Measurements from ENCODE around the gene SMYD1.
"Not testable (repeated sequence)": the region's sequence is repeated elsewhere in the genome, so short reads cannot be mapped to it uniquely, and the experiment has no call there.

SMYD1 gene

GRCh38 chr2:88067598-88067997, at the start of gene SMYD1:
Gene SMYD1 (plus strand): TSS chr2:88067825. CDS start chr2:88067865, 40 bp downstream.
- no peaks in the 10 kb centered on the region for H3K27me3 ChIP-seq (ENCODE audit: control insufficient read depth, insufficient read depth, low read length)
- no peak within 1 kb of the TSS for H3K4me3 ChIP-seq (ENCODE audit: low read length)
- no peak within 1 kb of the TSS for H3K27ac ChIP-seq (ENCODE audit: low read length)
- H3K9me3 ChIP-seq (ENCODE audit: control insufficient read depth, insufficient read depth, low read length) = no peaks in the 10 kb centered on the region
- DNase-seq (ENCODE audit: low read depth, low spot score) = no peak
- no peaks in the 10 kb centered on the region for H3K36me3 ChIP-seq (ENCODE audit: control insufficient read depth, insufficient read depth, low read length)
- no peaks in the 10 kb centered on the region for H3K4me1 ChIP-seq (ENCODE audit: control insufficient read depth, insufficient read depth, low read length)
- no CpG with 5 or more reads among the region's 8 CpGs for WGBS (ENCODE audit: insufficient coverage, insufficient read length)

- H3K4me3 ChIP-seq (ENCODE audit: low read length); H3K36me3 ChIP-seq (ENCODE audit: control insufficient read depth, insufficient read depth, low read length); H3K27me3 ChIP-seq (ENCODE audit: control insufficient read depth, insufficient read depth, low read length); H3K27ac ChIP-seq (ENCODE audit: low read length); H3K9me3 ChIP-seq (ENCODE audit: control insufficient read depth, insufficient read depth, low read length); H3K4me1 ChIP-seq (ENCODE audit: control insufficient read depth, insufficient read depth, low read length); DNase-seq (ENCODE audit: low read depth, low spot score): not testable (repeated sequence)
- no CpG with 5 or more reads among the region's 11 CpGs for WGBS (ENCODE audit: insufficient coverage, insufficient read length)
Observed at GRCh38 chr2:88018077-88018805, 49.4 kb upstream of the SMYD1 start.

DNA sequence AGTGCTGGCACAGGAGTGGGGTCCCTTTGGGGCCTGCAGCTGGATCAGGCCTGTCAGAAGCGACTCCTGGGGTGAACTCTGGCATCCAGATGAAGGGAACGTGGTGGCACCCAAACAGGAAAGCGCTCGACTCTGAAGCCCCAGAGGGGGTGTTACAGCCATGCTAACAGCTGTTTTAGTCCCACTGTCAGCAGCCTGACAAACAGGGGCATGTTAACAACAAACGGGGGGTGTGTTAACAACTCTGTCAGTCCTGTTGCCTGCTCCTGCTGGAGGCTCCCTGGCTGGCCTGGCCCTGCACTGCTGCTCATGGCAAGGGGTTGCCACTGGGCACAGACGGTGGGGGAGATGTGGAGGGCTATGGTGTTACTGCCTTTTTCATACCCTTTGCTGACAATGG, 48.7 kb upstream of the SMYD1 start:
- Histone ChIP-seq H3K27ac (ENCODE audit: low read length) (no peak overlapping the region), H3K36me3 (ENCODE audit: control insufficient read depth, insufficient read depth, low read length) (no peaks in the 10 kb centered on the region)
- no CpG with 5 or more reads among the region's 6 CpGs for WGBS (ENCODE audit: insufficient coverage, insufficient read length)

GRCh38 chr2:88019985-88020384, 47.6 kb upstream of the SMYD1 start:
- DNase-seq (ENCODE audit: low read depth, low spot score) = no peak
- Histone ChIP-seq H3K4me3 (ENCODE audit: low read length) (no peak overlapping the region), H3K27ac (ENCODE audit: low read length) (no peak overlapping the region), H3K9me3 (ENCODE audit: control insufficient read depth, insufficient read depth, low read length) (no peaks in the 10 kb centered on the region), H3K36me3 (ENCODE audit: control insufficient read depth, insufficient read depth, low read length) (no peaks in the 10 kb centered on the region), H3K27me3 (ENCODE audit: control insufficient read depth, insufficient read depth, low read length) (no peaks in the 10 kb centered on the region), H3K4me1 (ENCODE audit: control insufficient read depth, insufficient read depth, low read length) (peaks cover 8% of the 10 kb centered on the region)
- no CpG with 5 or more reads among the region's 3 CpGs for WGBS (ENCODE audit: insufficient coverage, insufficient read length)

More for the DNA sequence above, 48.7 kb upstream of the SMYD1 start:
- Histone ChIP-seq H3K4me1 (ENCODE audit: control insufficient read depth, insufficient read depth, low read length) (peaks cover 8% of the 10 kb centered on the region), H3K4me3 (ENCODE audit: low read length) (no peak overlapping the region), H3K27me3 (ENCODE audit: control insufficient read depth, insufficient read depth, low read length) (no peaks in the 10 kb centered on the region), H3K9me3 (ENCODE audit: control insufficient read depth, insufficient read depth, low read length) (no peaks in the 10 kb centered on the region)
- no peak for DNase-seq (ENCODE audit: low read depth, low spot score)

GRCh38 chr2:88022669-88022921, 45.0 kb upstream of the SMYD1 start:
- H3K9me3 ChIP-seq (ENCODE audit: control insufficient read depth, insufficient read depth, low read length) = no peaks in the 10 kb centered on the region
- DNase-seq (ENCODE audit: low read depth, low spot score) = no peak
- no CpG with 5 or more reads among the region's 5 CpGs for WGBS (ENCODE audit: insufficient coverage, insufficient read length)
- H3K36me3 ChIP-seq (ENCODE audit: control insufficient read depth, insufficient read depth, low read length) = no peaks in the 10 kb centered on the region
- H3K27ac ChIP-seq (ENCODE audit: low read length) = no peak overlapping the region
- peaks cover 6% of the 10 kb centered on the region; the same call in 1 of the 2 replicates for H3K4me1 ChIP-seq (ENCODE audit: control insufficient read depth, insufficient read depth, low read length)
- no peaks in the 10 kb centered on the region for H3K27me3 ChIP-seq (ENCODE audit: control insufficient read depth, insufficient read depth, low read length)
- H3K4me3 ChIP-seq (ENCODE audit: low read length) = no peak overlapping the region

DNA sequence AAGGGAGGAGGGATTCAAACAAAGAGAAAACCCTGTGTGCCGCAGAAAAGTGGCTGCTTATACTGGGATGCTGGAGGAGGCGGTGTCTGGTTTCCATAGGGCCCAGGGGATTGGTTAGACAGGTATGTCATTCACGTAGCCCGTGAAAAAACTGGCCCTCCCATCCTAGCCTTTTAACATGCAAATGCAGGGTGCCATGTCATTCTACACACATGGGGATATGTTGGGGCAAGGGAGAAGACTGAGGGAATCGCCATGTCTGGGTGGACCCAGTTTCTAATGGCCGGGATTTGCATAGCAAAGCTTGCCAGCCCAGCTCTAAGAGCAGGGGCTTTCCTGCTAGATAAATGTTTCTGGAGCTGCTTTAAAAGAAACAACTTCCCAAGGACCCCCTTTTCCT, 43.1 kb upstream of the SMYD1 start:
- H3K27me3 ChIP-seq (ENCODE audit: control insufficient read depth, insufficient read depth, low read length) = no peaks in the 10 kb centered on the region
- WGBS (ENCODE audit: insufficient coverage, insufficient read length) = no CpG with 5 or more reads among the region's 6 CpGs
- no peaks in the 10 kb centered on the region for H3K9me3 ChIP-seq (ENCODE audit: control insufficient read depth, insufficient read depth, low read length)
- H3K4me1 ChIP-seq (ENCODE audit: control insufficient read depth, insufficient read depth, low read length) = peaks cover under 1% of the 10 kb centered on the region; the same call in 1 of the 2 replicates
- H3K4me3 ChIP-seq (ENCODE audit: low read length) = no peak overlapping the region
- DNase-seq (ENCODE audit: low read depth, low spot score) = peak; percentile 81
- H3K36me3 ChIP-seq (ENCODE audit: control insufficient read depth, insufficient read depth, low read length) = no peaks in the 10 kb centered on the region
- no peak overlapping the region for H3K27ac ChIP-seq (ENCODE audit: low read length)

DNA sequence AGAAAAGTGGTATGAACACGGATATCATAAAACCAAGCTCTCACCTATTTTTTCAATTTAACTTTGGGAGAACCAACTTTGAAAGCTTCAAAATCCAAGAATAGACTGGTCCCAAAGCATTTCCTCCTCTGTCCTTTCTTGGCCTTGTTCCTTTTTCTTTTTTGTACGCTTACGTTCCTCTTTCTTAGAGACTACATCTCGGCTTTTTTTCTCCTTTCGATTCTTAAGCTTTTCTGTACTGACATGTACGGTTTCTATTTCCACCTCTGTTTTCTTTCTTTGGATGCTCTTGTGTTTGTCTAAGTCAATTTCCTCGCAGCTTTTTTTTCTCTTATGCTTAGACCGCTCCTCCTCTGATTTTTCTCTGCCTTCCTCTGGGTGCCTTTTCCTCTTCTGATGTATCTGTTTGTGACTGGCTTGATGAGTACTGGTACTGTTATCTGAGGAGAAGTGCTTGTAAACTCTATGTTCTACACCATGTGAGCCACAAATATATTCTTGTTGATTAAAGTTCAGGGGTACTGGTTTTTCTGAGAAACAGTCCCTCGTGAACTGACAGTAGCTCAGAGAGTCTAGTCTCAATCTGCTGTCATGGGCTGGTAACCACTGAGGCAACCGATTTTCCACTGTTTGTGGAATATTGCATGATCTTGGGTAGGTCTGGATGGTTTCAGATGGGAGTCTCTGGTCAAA, 39.8 kb upstream of the SMYD1 start:
- Histone ChIP-seq H3K36me3 (ENCODE audit: control insufficient read depth, insufficient read depth, low read length) (no peaks in the 10 kb centered on the region), H3K27me3 (ENCODE audit: control insufficient read depth, insufficient read depth, low read length) (no peaks in the 10 kb centered on the region), H3K27ac (ENCODE audit: low read length) (no peak overlapping the region), H3K9me3 (ENCODE audit: control insufficient read depth, insufficient read depth, low read length) (no peaks in the 10 kb centered on the region), H3K4me3 (ENCODE audit: low read length) (no peak overlapping the region), H3K4me1 (ENCODE audit: control insufficient read depth, insufficient read depth, low read length) (no peaks in the 10 kb centered on the region)
- DNase-seq (ENCODE audit: low read depth, low spot score) = no peak
- no CpG with 5 or more reads among the region's 10 CpGs for WGBS (ENCODE audit: insufficient coverage, insufficient read length)

GRCh38 chr2:88028931-88029330, 38.7 kb upstream of the SMYD1 start:
- WGBS (ENCODE audit: insufficient coverage, insufficient read length) = no CpG with 5 or more reads among the region's 4 CpGs
- no peaks in the 10 kb centered on the region for H3K36me3 ChIP-seq (ENCODE audit: control insufficient read depth, insufficient read depth, low read length)
- no peak overlapping the region for H3K4me3 ChIP-seq (ENCODE audit: low read length)
- H3K27ac ChIP-seq (ENCODE audit: low read length) = no peak overlapping the region
- H3K4me1 ChIP-seq (ENCODE audit: control insufficient read depth, insufficient read depth, low read length) = no peaks in the 10 kb centered on the region
- no peaks in the 10 kb centered on the region for H3K27me3 ChIP-seq (ENCODE audit: control insufficient read depth, insufficient read depth, low read length)
- DNase-seq (ENCODE audit: low read depth, low spot score) = no peak
- H3K9me3 ChIP-seq (ENCODE audit: control insufficient read depth, insufficient read depth, low read length) = no peaks in the 10 kb centered on the region

DNA sequence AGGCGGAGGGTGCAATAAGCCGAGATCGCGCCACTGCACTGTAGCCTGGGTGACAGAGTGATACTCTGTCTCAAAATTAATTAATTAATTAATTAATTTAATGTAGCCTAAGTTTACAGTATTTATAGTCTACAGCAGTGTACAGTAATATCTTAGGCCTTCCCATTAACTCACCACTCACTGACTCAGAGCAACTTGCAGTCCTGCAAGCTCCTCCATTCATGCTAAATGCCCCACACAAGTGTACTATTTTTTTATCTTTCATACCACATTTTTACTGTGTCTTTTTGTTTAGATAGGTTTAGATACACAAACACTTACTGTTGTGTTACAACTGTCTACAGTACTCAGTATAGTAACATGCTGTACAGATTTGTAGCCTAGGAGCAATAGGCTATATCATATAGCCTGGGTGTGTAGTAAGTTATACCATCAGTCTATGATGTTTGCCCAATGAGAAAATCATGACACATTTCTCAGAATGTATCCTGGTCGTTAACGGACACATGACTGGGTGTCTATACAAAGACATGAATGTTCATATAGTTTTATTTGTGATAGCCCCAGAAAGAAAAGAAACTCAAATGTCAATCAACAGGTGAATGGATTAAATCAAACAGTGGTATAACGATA, 35.4 kb upstream of the SMYD1 start:
- Histone ChIP-seq H3K4me1 (ENCODE audit: control insufficient read depth, insufficient read depth, low read length) (no peaks in the 10 kb centered on the region), H3K36me3 (ENCODE audit: control insufficient read depth, insufficient read depth, low read length) (no peaks in the 10 kb centered on the region), H3K9me3 (ENCODE audit: control insufficient read depth, insufficient read depth, low read length) (no peaks in the 10 kb centered on the region), H3K27ac (ENCODE audit: low read length) (no peak overlapping the region), H3K27me3 (ENCODE audit: control insufficient read depth, insufficient read depth, low read length) (no peaks in the 10 kb centered on the region), H3K4me3 (ENCODE audit: low read length) (no peak overlapping the region)
- DNase-seq (ENCODE audit: low read depth, low spot score) = no peak
- no CpG with 5 or more reads among the region's 7 CpGs for WGBS (ENCODE audit: insufficient coverage, insufficient read length)

- H3K4me1 ChIP-seq (ENCODE audit: control insufficient read depth, insufficient read depth, low read length) = no peaks in the 10 kb centered on the region
- H3K9me3 ChIP-seq (ENCODE audit: control insufficient read depth, insufficient read depth, low read length) = no peaks in the 10 kb centered on the region
- no peak for DNase-seq (ENCODE audit: low read depth, low spot score)
- no peaks in the 10 kb centered on the region for H3K36me3 ChIP-seq (ENCODE audit: control insufficient read depth, insufficient read depth, low read length)
- WGBS (ENCODE audit: insufficient coverage, insufficient read length) = no CpG with 5 or more reads among the region's 2 CpGs
- H3K27ac ChIP-seq (ENCODE audit: low read length) = no peak overlapping the region
- no peaks in the 10 kb centered on the region for H3K27me3 ChIP-seq (ENCODE audit: control insufficient read depth, insufficient read depth, low read length)
- H3K4me3 ChIP-seq (ENCODE audit: low read length) = no peak overlapping the region
Observed at GRCh38 chr2:88036182-88036581, 31.4 kb upstream of the SMYD1 start.
